Measurements from ENCODE around the gene CABP4. TPM values are rescaled to one million over a fixed set of nuclear protein-coding genes. Genes with fewer than 3 reads are reported as not detected.
A peak's percentile ranks its signal among the peaks of the same experiment; 100 is the strongest.

Gene CABP4
- total and polyA plus RNA-seq, 10 of the 15 experiments (the other 5 are each of a cell fraction or from before 2014, with no cell fraction given), result 0.04 to 0.41 (median 0.14) TPM; not detected in 2

DNA sequence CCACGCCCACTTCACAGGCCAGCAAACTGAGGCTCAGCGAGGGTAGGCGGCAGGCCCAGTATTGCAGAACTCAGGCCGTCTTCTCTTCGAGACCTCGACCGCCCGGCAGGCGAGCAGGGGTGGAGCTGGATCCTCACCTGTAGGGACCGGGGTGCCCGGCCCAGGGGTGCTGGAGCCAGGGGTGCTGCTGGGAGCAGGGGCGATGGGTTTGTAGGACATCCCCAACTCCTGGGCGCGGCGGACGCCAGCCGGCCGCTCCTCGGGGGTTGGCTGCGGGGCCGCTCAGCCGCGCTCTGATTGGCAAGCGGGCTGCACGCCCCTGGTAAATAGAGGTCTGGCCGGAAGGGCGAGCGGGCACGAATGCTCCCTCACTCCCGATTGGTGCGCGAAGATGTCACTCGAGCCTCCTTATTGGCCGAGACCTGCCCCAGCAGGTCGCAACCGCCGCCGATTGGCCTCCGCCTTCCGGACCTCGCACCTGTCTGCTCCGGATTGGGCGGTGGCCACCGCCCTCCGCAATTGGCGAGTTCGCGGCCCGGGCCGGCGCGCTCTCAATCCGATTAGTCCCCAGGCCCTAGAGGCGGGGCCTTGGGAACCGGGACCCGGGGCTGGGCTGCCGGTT is 52.8 kb downstream of the CABP4 start, which contains the start of gene CDK2AP2 (continued):
- TF ChIP-seq, protein P1, sequence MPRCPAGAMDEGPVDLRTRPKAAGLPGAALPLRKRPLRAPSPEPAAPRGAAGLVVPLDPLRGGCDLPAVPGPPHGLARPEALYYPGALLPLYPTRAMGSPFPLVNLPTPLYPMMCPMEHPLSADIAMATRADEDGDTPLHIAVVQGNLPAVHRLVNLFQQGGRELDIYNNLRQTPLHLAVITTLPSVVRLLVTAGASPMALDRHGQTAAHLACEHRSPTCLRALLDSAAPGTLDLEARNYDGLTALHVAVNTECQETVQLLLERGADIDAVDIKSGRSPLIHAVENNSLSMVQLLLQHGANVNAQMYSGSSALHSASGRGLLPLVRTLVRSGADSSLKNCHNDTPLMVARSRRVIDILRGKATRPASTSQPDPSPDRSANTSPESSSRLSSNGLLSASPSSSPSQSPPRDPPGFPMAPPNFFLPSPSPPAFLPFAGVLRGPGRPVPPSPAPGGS (IDR thresholded peaks at IDR 0.05; ENCODE audit: borderline replicate concordance, insufficient read depth, low read depth, low read length, poor library complexity, severe bottlenecking), result no peak
- TF ChIP-seq PML (IDR thresholded peaks at IDR 0.05; ENCODE audit: low read length) (no peak), SIX5 (IDR thresholded peaks at IDR 0.05; ENCODE audit: low read depth, low read length, severe bottlenecking) (no peak), CEBPB (IDR thresholded peaks at IDR 0.05; ENCODE audit: borderline replicate concordance in 1 of 2, low read depth in 2 of 2, low read length in 2 of 2) (no peak), REST (IDR thresholded peaks at IDR 0.05; ENCODE audit: low read depth, low read length) (no peak), GABPA (IDR thresholded peaks at IDR 0.05; ENCODE audit: low read depth) (no peak; the same call in 1 of the 2 replicates), POLR2AphosphoS5 (IDR thresholded peaks at IDR 0.05; ENCODE audit: low read length) (0 out of 2 replicates have a peak, but pooled peaks have one; percentile 61), CBFB (IDR thresholded peaks at IDR 0.05; ENCODE audit: low read depth) (no peak), TCF3 (IDR thresholded peaks at IDR 0.05; ENCODE audit: borderline replicate concordance, insufficient read depth, low read depth, low read length) (0 out of 2 replicates have a peak, but pooled peaks have one; percentile 18), ETV6 (conservative IDR thresholded peaks at IDR 0.05 in 1 of 2, IDR thresholded peaks at IDR 0.05 in 1 of 2; ENCODE audit: borderline replicate concordance in 1 of 2, low read depth in 1 of 2) (no peak), ZSCAN29 (IDR thresholded peaks at IDR 0.05) (no peak), ZBTB11 (CRISPR knock-in tag; IDR thresholded peaks at IDR 0.05) (no peak), EZH2 (IDR thresholded peaks at IDR 0.05; ENCODE audit: borderline replicate concordance, control insufficient read depth, low read depth, low read length) (no peak), HCFC1 (IDR thresholded peaks at IDR 0.05; ENCODE audit: low read length) (no peak)
- TF ChIP-seq, protein P2, sequence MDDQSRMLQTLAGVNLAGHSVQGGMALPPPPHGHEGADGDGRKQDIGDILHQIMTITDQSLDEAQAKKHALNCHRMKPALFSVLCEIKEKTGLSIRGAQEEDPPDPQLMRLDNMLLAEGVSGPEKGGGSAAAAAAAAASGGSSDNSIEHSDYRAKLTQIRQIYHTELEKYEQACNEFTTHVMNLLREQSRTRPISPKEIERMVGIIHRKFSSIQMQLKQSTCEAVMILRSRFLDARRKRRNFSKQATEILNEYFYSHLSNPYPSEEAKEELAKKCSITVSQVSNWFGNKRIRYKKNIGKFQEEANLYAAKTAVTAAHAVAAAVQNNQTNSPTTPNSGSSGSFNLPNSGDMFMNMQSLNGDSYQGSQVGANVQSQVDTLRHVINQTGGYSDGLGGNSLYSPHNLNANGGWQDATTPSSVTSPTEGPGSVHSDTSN (IDR thresholded peaks at IDR 0.05; ENCODE audit: insufficient replicate concordance, low read depth, low read length), result peak; percentile 97
- TF ChIP-seq, protein P3, sequence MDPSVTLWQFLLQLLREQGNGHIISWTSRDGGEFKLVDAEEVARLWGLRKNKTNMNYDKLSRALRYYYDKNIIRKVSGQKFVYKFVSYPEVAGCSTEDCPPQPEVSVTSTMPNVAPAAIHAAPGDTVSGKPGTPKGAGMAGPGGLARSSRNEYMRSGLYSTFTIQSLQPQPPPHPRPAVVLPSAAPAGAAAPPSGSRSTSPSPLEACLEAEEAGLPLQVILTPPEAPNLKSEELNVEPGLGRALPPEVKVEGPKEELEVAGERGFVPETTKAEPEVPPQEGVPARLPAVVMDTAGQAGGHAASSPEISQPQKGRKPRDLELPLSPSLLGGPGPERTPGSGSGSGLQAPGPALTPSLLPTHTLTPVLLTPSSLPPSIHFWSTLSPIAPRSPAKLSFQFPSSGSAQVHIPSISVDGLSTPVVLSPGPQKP (IDR thresholded peaks at IDR 0.05; ENCODE audit: low read depth, low read length), result peak; percentile 54

All from GM12878 (cell line).